ENCODE data around the gene NIPSNAP3A. TPM values are rescaled to one million over a fixed set of nuclear protein-coding genes. Genes with fewer than 3 reads are reported as not detected.
"Not testable (repeated sequence)": the region's sequence is repeated elsewhere in the genome, so short reads cannot be mapped to it uniquely, and the experiment has no call there.

Gene NIPSNAP3A
- total RNA-seq (ENCODE audit: unreplicated experiment) = 25.1 TPM
- long read RNA-seq, transcript NIPSNAP3A-201 (6 exons, 1,633 nt) = major isoform, 49 of 55 reads
- long read RNA-seq, partial matches to known transcripts = 2 of 55 reads
- long read RNA-seq, other reads (novel, unspliced or antisense) = 4 of 55 reads

- Mint-ChIP-seq H3K36me3 (ENCODE audit: low read depth, unreplicated experiment) (no peaks in the 10 kb centered on the region), H3K4me3 (ENCODE audit: unreplicated experiment) (peak within 1 kb of the TSS; percentile 95), H3K27ac (ENCODE audit: unreplicated experiment) (peak within 1 kb of the TSS; percentile 84), H3K27me3 (ENCODE audit: unreplicated experiment) (peaks cover 4% of the 10 kb centered on the region), H3K4me1 (ENCODE audit: unreplicated experiment) (peaks cover 24% of the 10 kb centered on the region), H3K9me3 (ENCODE audit: unreplicated experiment) (no peaks in the 10 kb centered on the region)
- DNase-seq (ENCODE audit: low spot score) = peak; percentile 80
- TF ChIP-seq CTCF (IDR thresholded peaks at IDR 0.05; ENCODE audit: unreplicated experiment) = no peak
Observed at GRCh38 chr9:104747565-104748358, at the start of gene NIPSNAP3A. TSS of gene NIPSNAP3A (plus strand) at chr9:104747683. CDS start at chr9:104747793, 110 bp downstream.

- Mint-ChIP-seq H3K27ac (ENCODE audit: unreplicated experiment) (no peak overlapping the region), H3K27me3 (ENCODE audit: unreplicated experiment) (peaks cover 2% of the 10 kb centered on the region), H3K4me3 (ENCODE audit: unreplicated experiment) (no peak overlapping the region), H3K36me3 (ENCODE audit: low read depth, unreplicated experiment) (no peaks in the 10 kb centered on the region), H3K4me1 (ENCODE audit: unreplicated experiment) (no peaks in the 10 kb centered on the region), H3K9me3 (ENCODE audit: unreplicated experiment) (no peaks in the 10 kb centered on the region)
- DNase-seq (ENCODE audit: low spot score) = no peak
- TF ChIP-seq CTCF (IDR thresholded peaks at IDR 0.05; ENCODE audit: unreplicated experiment) = no peak
Observed at GRCh38 chr9:104700306-104700705, 47.2 kb upstream of the NIPSNAP3A start.

- H3K4me1 Mint-ChIP-seq (ENCODE audit: unreplicated experiment); H3K4me3 Mint-ChIP-seq (ENCODE audit: unreplicated experiment); H3K27me3 Mint-ChIP-seq (ENCODE audit: unreplicated experiment); H3K9me3 Mint-ChIP-seq (ENCODE audit: unreplicated experiment); H3K36me3 Mint-ChIP-seq (ENCODE audit: low read depth, unreplicated experiment); H3K27ac Mint-ChIP-seq (ENCODE audit: unreplicated experiment); DNase-seq (ENCODE audit: low spot score): not testable (repeated sequence)
Observed at GRCh38 chr9:104708737-104709136, 38.7 kb upstream of the NIPSNAP3A start.

- TF ChIP-seq CTCF (IDR thresholded peaks at IDR 0.05; ENCODE audit: unreplicated experiment) = no peak
- no peak for DNase-seq (ENCODE audit: low spot score)
- Mint-ChIP-seq H3K27ac (ENCODE audit: unreplicated experiment) (no peak overlapping the region), H3K4me1 (ENCODE audit: unreplicated experiment) (no peaks in the 10 kb centered on the region), H3K9me3 (ENCODE audit: unreplicated experiment) (no peaks in the 10 kb centered on the region), H3K4me3 (ENCODE audit: unreplicated experiment) (no peak overlapping the region), H3K27me3 (ENCODE audit: unreplicated experiment) (peaks cover 2% of the 10 kb centered on the region), H3K36me3 (ENCODE audit: low read depth, unreplicated experiment) (no peaks in the 10 kb centered on the region)
Observed at GRCh38 chr9:104711604-104712003, 35.9 kb upstream of the NIPSNAP3A start.

GRCh38 chr9:104725014-104725413, 22.5 kb upstream of the NIPSNAP3A start:
- no peaks in the 10 kb centered on the region for H3K4me1 Mint-ChIP-seq (ENCODE audit: unreplicated experiment)
- no peak overlapping the region for H3K4me3 Mint-ChIP-seq (ENCODE audit: unreplicated experiment)
- no peaks in the 10 kb centered on the region for H3K9me3 Mint-ChIP-seq (ENCODE audit: unreplicated experiment)
- no peak for TF ChIP-seq CTCF (IDR thresholded peaks at IDR 0.05; ENCODE audit: unreplicated experiment)
- H3K36me3 Mint-ChIP-seq (ENCODE audit: low read depth, unreplicated experiment) = no peaks in the 10 kb centered on the region
- no peaks in the 10 kb centered on the region for H3K27me3 Mint-ChIP-seq (ENCODE audit: unreplicated experiment)
- DNase-seq (ENCODE audit: low spot score) = no peak
- no peak overlapping the region for H3K27ac Mint-ChIP-seq (ENCODE audit: unreplicated experiment)

Data from endothelial cell (in vitro differentiated cells).